Neural crest cell (in vitro differentiated cells): ENCODE data around the gene RHBDL1. TPM values are rescaled to one million over a fixed set of nuclear protein-coding genes. Genes with fewer than 3 reads are reported as not detected.
A peak's percentile ranks its signal among the peaks of the same experiment; 100 is the strongest.

Experiments
- DNase-seq: peaks from one replicate; pipeline ENCODE4 v3.0.0; 2021; ENCODE audit warnings: low read depth, mixed read lengths, low spot score
- H3K27ac Mint-ChIP-seq: one replicate; pipeline ENCODE4 v1.8.0; 2021; ENCODE audit warnings: mild to moderate bottlenecking, mixed read lengths; ENCODE audit not compliant: unreplicated experiment
- H3K27me3 Mint-ChIP-seq: 2 replicates; pipeline ENCODE4 v1.8.0; 2021; ENCODE audit warnings: low read depth, mild to moderate bottlenecking, mixed read lengths
- H3K36me3 Mint-ChIP-seq: 2 replicates; pipeline ENCODE4 v1.8.0; 2021; ENCODE audit warnings: low read depth, mild to moderate bottlenecking, mixed read lengths
- H3K4me1 Mint-ChIP-seq: 2 replicates; pipeline ENCODE4 v1.8.0; 2021; ENCODE audit warnings: mixed read lengths
- H3K4me3 Mint-ChIP-seq: one replicate; pipeline ENCODE4 v1.8.0; 2021; ENCODE audit warnings: mild to moderate bottlenecking, mixed read lengths
- H3K9me3 Mint-ChIP-seq: 2 replicates; pipeline ENCODE4 v1.8.0; 2021; ENCODE audit warnings: mixed read lengths
- CTCF ChIP-seq: fragments of 200-600 bp; sonication (generic); conservative IDR thresholded peaks from 2 replicates; pipeline ENCODE4 v1.5.0; 2021; ENCODE audit warnings: antibody characterized with exemption, mild to moderate bottlenecking
- total RNA-seq: library from RNA; stranded (reverse); gene quantifications from 2 replicates; pipeline ENCODE4 v1.2.1, GENCODE V29; 2021

The RHBDL1 gene
- total RNA-seq, 1 donor from 2014 or later, result 3.1 TPM

- TF ChIP-seq CTCF, result no peak
- H3K27me3 Mint-ChIP-seq, result peaks cover 16% of the 10 kb centered on the region
- peaks cover 21% of the 10 kb centered on the region for H3K4me1 Mint-ChIP-seq
- DNase-seq, result peak; percentile 92
- H3K27ac Mint-ChIP-seq, result peak within 1 kb of the TSS; percentile 91
- H3K4me3 Mint-ChIP-seq, result peak within 1 kb of the TSS; percentile 91
- H3K9me3 Mint-ChIP-seq, result no peaks in the 10 kb centered on the region
- H3K36me3 Mint-ChIP-seq, result peaks cover 3% of the 10 kb centered on the region
Measured at GRCh38 chr16:679814-680624, 4.5 kb downstream of the RHBDL1 start, which contains the start of gene STUB1. Gene STUB1, plus strand, starts transcription at chr16:680410. Its CDS starts 116 bp downstream, at chr16:680526.

GRCh38 chr16:680625-680945 lies 5.1 kb downstream of the RHBDL1 start:
- H3K27me3 Mint-ChIP-seq, result peaks cover 12% of the 10 kb centered on the region
- no peak for DNase-seq
- peaks cover 3% of the 10 kb centered on the region for H3K36me3 Mint-ChIP-seq
- H3K27ac Mint-ChIP-seq, result no peak overlapping the region
- H3K4me1 Mint-ChIP-seq, result peaks cover 18% of the 10 kb centered on the region
- TF ChIP-seq CTCF, result no peak
- H3K9me3 Mint-ChIP-seq, result no peaks in the 10 kb centered on the region
- H3K4me3 Mint-ChIP-seq, result peak overlapping the region; percentile 90

- no peak for TF ChIP-seq CTCF
- H3K36me3 Mint-ChIP-seq, result peaks cover 4% of the 10 kb centered on the region
- no peak for DNase-seq
- peaks cover 14% of the 10 kb centered on the region for H3K27me3 Mint-ChIP-seq
- no peak overlapping the region for H3K27ac Mint-ChIP-seq
- H3K4me3 Mint-ChIP-seq, result peak overlapping the region; percentile 90
- no peaks in the 10 kb centered on the region for H3K9me3 Mint-ChIP-seq
- H3K4me1 Mint-ChIP-seq, result peaks cover 18% of the 10 kb centered on the region
Measured at GRCh38 chr16:680967-681745, 5.7 kb downstream of the RHBDL1 start.

- Mint-ChIP-seq H3K27me3 (peaks cover 10% of the 10 kb centered on the region), H3K4me3 (peak overlapping the region; percentile 90), H3K4me1 (peaks cover 18% of the 10 kb centered on the region), H3K9me3 (no peaks in the 10 kb centered on the region), H3K36me3 (peaks cover 5% of the 10 kb centered on the region), H3K27ac (peak overlapping the region; percentile 12)
- no peak for TF ChIP-seq CTCF
- DNase-seq, result no peak
Measured at GRCh38 chr16:681746-682427, 6.4 kb downstream of the RHBDL1 start.

GRCh38 chr16:682493-683395 lies 7.3 kb downstream of the RHBDL1 start:
- Mint-ChIP-seq H3K4me1 (peaks cover 18% of the 10 kb centered on the region), H3K4me3 (peak overlapping the region; percentile 90), H3K27ac (peak overlapping the region; percentile 67)

More at GRCh38 chr16:682493-683395, 7.3 kb downstream of the RHBDL1 start:
- DNase-seq, result no peak
- Mint-ChIP-seq H3K27me3 (peaks cover 10% of the 10 kb centered on the region), H3K36me3 (peaks cover 5% of the 10 kb centered on the region), H3K9me3 (no peaks in the 10 kb centered on the region)
- no peak for TF ChIP-seq CTCF
